H1 (cell line): ENCODE data around the gene BRD3OS. TPM values are rescaled to one million over a fixed set of nuclear protein-coding genes. Genes with fewer than 3 reads are reported as not detected.
A peak's percentile ranks its signal among the peaks of the same experiment; 100 is the strongest.

Experiments used
- CTCF ChIA-PET: fragments of 300-600 bp; sonication (Branson Sonifier 250); formaldehyde crosslinking; loops from one replicate; lab custom pipeline; 2021; ENCODE audit not compliant: partially characterized antibody; lab: Charles Lee
- POLR2A ChIA-PET: fragments of 300-600 bp; sonication (Branson Sonifier 250); formaldehyde crosslinking; loops from one replicate; lab custom pipeline; 2021; ENCODE audit warnings: inconsistent platforms; ENCODE audit not compliant: partially characterized antibody; lab: Charles Lee
- DNase-seq, 2 experiments: peaks; one replicate each; pipeline versions ENCODE4 v3.0.0 to v3.0.0-alpha.2; 2010 to 2022; ENCODE audit warnings: low spot score in 2 of 2, low read depth in 1 of 2, mixed read lengths in 1 of 2
- FAIRE-seq: peaks from 2 replicates; lab custom pipeline; 2011; peaks lifted over from hg19 to GRCh38; lab: Jason Lieb, UNC
- H2AFZ ChIP-seq: 2 replicates; pipeline ENCODE4 v1.8.1; 2012; ENCODE audit warnings: low read length, inconsistent platforms
- H2AK5ac ChIP-seq: 2 replicates; pipeline ENCODE4 v1.6.1; 2013; ENCODE audit warnings: low read depth, low read length
- H2BK120ac ChIP-seq: replicated peaks from 2 replicates; pipeline ENCODE3; 2013; ENCODE audit warnings: low read depth, low read length, inconsistent platforms
- H2BK12ac ChIP-seq: 2 replicates; pipeline ENCODE4 v1.6.1; 2013; ENCODE audit warnings: low read depth, low read length
- H2BK15ac ChIP-seq: 2 replicates; pipeline ENCODE4 v1.6.1; 2013; ENCODE audit warnings: low read length
- H2BK20ac ChIP-seq: 2 replicates; pipeline ENCODE4 v1.6.1; 2013; ENCODE audit warnings: low read length
- H2BK5ac ChIP-seq: 2 replicates; pipeline ENCODE4 v1.6.1; 2013; ENCODE audit warnings: low read depth, low read length
- H3K14ac ChIP-seq: 2 replicates; pipeline ENCODE4 v1.6.1; 2013; ENCODE audit warnings: inconsistent platforms; ENCODE audit not compliant: insufficient read length
- H3K18ac ChIP-seq: 2 replicates; pipeline ENCODE4 v1.6.1; 2013; ENCODE audit warnings: low read length; ENCODE audit errors: extremely low read depth
- H3K23ac ChIP-seq: 2 replicates; pipeline ENCODE4 v1.6.1; 2013; ENCODE audit warnings: inconsistent platforms; ENCODE audit not compliant: insufficient read length
- H3K23me2 ChIP-seq: 2 replicates; pipeline ENCODE4 v1.6.1; 2013; ENCODE audit warnings: low read depth, low read length
- H3K27ac ChIP-seq: 2 replicates; pipeline ENCODE4 v1.6.1; 2011; ENCODE audit warnings: low read depth, low read length, inconsistent platforms
- H3K27me3 ChIP-seq, 4 experiments: replicated peaks in 1 of 4; 1 replicate in 1 of 4; 2 replicates in 3 of 4; pipeline versions ENCODE4 v1.6.1 to v1.8.1; 2011 to 2013; ENCODE audit warnings: low read length in 3 of 4, mild to moderate bottlenecking in 3 of 4, inconsistent platforms in 2 of 4, mixed read lengths in 2 of 4, moderate library complexity in 1 of 4; ENCODE audit not compliant: control insufficient read depth in 3 of 4, insufficient read depth in 3 of 4; ENCODE audit errors: extremely low read depth in 1 of 4
- H3K36me3 ChIP-seq, 4 experiments: 2 replicates each; pipeline versions ENCODE4 v1.6.1 to v1.8.1; 2011 to 2013; ENCODE audit warnings: mild to moderate bottlenecking in 4 of 4, low read length in 3 of 4, moderate library complexity in 2 of 4, control low read depth in 1 of 4, inconsistent platforms in 1 of 4; ENCODE audit not compliant: insufficient read depth in 4 of 4, control insufficient read depth in 2 of 4
- H3K4ac ChIP-seq: replicated peaks from 2 replicates; pipeline ENCODE3; 2013; ENCODE audit warnings: low read length, low read depth, mixed read lengths, inconsistent platforms; ENCODE audit not compliant: insufficient read length
- H3K4me1 ChIP-seq, 4 experiments: replicated peaks in 1 of 4; 1 replicate in 1 of 4; 2 replicates in 3 of 4; pipeline versions ENCODE4 v1.6.1 to v1.8.1; 2011 to 2013; ENCODE audit warnings: low read length in 3 of 4, inconsistent platforms in 2 of 4, mixed read lengths in 1 of 4; ENCODE audit not compliant: insufficient read depth in 4 of 4, control insufficient read depth in 3 of 4
- H3K4me2 ChIP-seq, 2 experiments: 2 replicates each; pipeline versions ENCODE4 v1.6.1 to v1.8.1; 2011 to 2013; ENCODE audit warnings: low read depth in 2 of 2, low read length in 2 of 2, control low read depth in 1 of 2, inconsistent platforms in 1 of 2, mild to moderate bottlenecking in 1 of 2; ENCODE audit not compliant: insufficient read depth in 1 of 2
- H3K4me3 ChIP-seq, 4 experiments: fragments of 200-600, 300-600 bp in 1 of 4; sonication (generic), shearing (Covaris generic), sonication (Bioruptor Twin) in 1 of 4; 2 replicates each; pipeline versions ENCODE4 v1.5.1 to v1.8.1; 2011 to 2016; ENCODE audit warnings: low read length in 4 of 4, low read depth in 3 of 4, control low read depth in 2 of 4, inconsistent platforms in 2 of 4, mild to moderate bottlenecking in 2 of 4, mixed read lengths in 1 of 4, moderate library complexity in 1 of 4; ENCODE audit not compliant: insufficient read depth in 2 of 4; ENCODE audit errors: extremely low read depth in 1 of 4
- H3K56ac ChIP-seq: replicated peaks from 2 replicates; pipeline ENCODE3; 2013; ENCODE audit warnings: low read depth, mild to moderate bottlenecking, mixed read lengths, low read length, inconsistent platforms; ENCODE audit not compliant: insufficient read length
- H3K79me1 ChIP-seq: 2 replicates; pipeline ENCODE4 v1.6.1; 2013; ENCODE audit warnings: low read depth, low read length, control low read depth
- H3K79me2 ChIP-seq, 2 experiments: 2 replicates each; pipeline versions ENCODE4 v1.6.1 to v1.8.1; 2012 to 2013; ENCODE audit warnings: low read length in 2 of 2, mild to moderate bottlenecking in 2 of 2, inconsistent platforms in 1 of 2; ENCODE audit not compliant: insufficient read depth in 2 of 2, control insufficient read depth in 1 of 2
- H3K9ac ChIP-seq, 4 experiments: replicated peaks in 1 of 4; 1 replicate in 1 of 4; 2 replicates in 3 of 4; pipeline versions ENCODE4 v1.6.1 to v1.8.1; 2011 to 2013; ENCODE audit warnings: low read depth in 3 of 4, low read length in 3 of 4, control low read depth in 2 of 4, mild to moderate bottlenecking in 2 of 4, moderate library complexity in 2 of 4, inconsistent platforms in 1 of 4; ENCODE audit errors: extremely low read depth in 1 of 4
- H3K9me3 ChIP-seq, 2 experiments: 2 replicates each; pipeline versions ENCODE4 v1.6.1 to v1.8.1; 2012 to 2013; ENCODE audit warnings: mild to moderate bottlenecking in 2 of 2, moderate library complexity in 2 of 2, control low read depth in 1 of 2, inconsistent platforms in 1 of 2, low read depth in 1 of 2, low read length in 1 of 2, mixed read lengths in 1 of 2; ENCODE audit not compliant: insufficient read depth in 2 of 2
- H4K20me1 ChIP-seq, 2 experiments: replicated peaks in 1 of 2; 2 replicates each; pipeline versions ENCODE3 to v1.8.1; 2011 to 2013; ENCODE audit warnings: inconsistent platforms in 2 of 2, low read length in 2 of 2, mild to moderate bottlenecking in 1 of 2; ENCODE audit not compliant: insufficient read depth in 2 of 2, control insufficient read depth in 1 of 2
- H4K5ac ChIP-seq: 2 replicates; pipeline ENCODE4 v1.6.1; 2013; ENCODE audit warnings: low read length, low read depth, mixed read lengths, inconsistent platforms; ENCODE audit not compliant: insufficient read length
- H4K8ac ChIP-seq: 2 replicates; pipeline ENCODE4 v1.8.0; 2013; ENCODE audit warnings: mild to moderate bottlenecking, moderate library complexity, low read length, inconsistent platforms; ENCODE audit not compliant: insufficient read depth; ENCODE audit errors: extremely low read depth
- H4K91ac ChIP-seq: replicated peaks from 2 replicates; pipeline ENCODE3; 2013; ENCODE audit warnings: low read length, mixed read lengths, inconsistent platforms; ENCODE audit not compliant: insufficient read length
- FOSL1 ChIP-seq: IDR thresholded peaks from 2 replicates; pipeline ENCODE4 v1.6.1; 2011; ENCODE audit warnings: mild to moderate bottlenecking, low read depth, low read length, moderate library complexity; ENCODE audit not compliant: insufficient read depth
- GABPA ChIP-seq: IDR thresholded peaks from 2 replicates; pipeline ENCODE4 v1.6.1; 2011; ENCODE audit warnings: mild to moderate bottlenecking, low read length, moderate library complexity, borderline replicate concordance; ENCODE audit not compliant: insufficient read depth
- PHF8 ChIP-seq: fragments of 200-600 bp; sonication (generic); conservative IDR thresholded peaks from 2 replicates; pipeline ENCODE4 v1.7.1; 2012; ENCODE audit warnings: low read depth, mild to moderate bottlenecking, inconsistent platforms, low read length, moderate library complexity
- RBBP5 ChIP-seq: IDR thresholded peaks from 2 replicates; pipeline ENCODE4 v1.7.1; 2012; ENCODE audit warnings: low read depth, mild to moderate bottlenecking, inconsistent platforms, low read length, moderate library complexity, borderline replicate concordance
- WGBS, 2 experiments: shearing (Covaris generic) in 1 of 2; methylation state at CpG; one replicate each; pipeline versions ENCODE4 v1.1.6 to v1.1.7; 2013 to 2015; ENCODE audit warnings: low lambda C conversion rate in 2 of 2, mixed read lengths in 2 of 2, inconsistent platforms in 1 of 2, low coverage in 1 of 2, missing lambda C conversion rate in 1 of 2; ENCODE audit not compliant: insufficient replicate concordance in 2 of 2, insufficient coverage in 1 of 2, insufficient read length in 1 of 2; ENCODE audit errors: extremely low coverage in 1 of 2, missing lambda C conversion rate in 1 of 2; 5-methylcytosine and 5-hydroxymethylcytosine counted together
- polyA plus RNA-seq, 7 experiments: library from polyadenylated mRNA; depleted of rRNA in 3 of 7; stranded (reverse) in 5 of 7; unstranded in 2 of 7; fragments of >200 nt in 5 of 7; fragments of 200-250 nt in 2 of 7; gene quantifications; 1 replicate in 5 of 7; 2 replicates in 1 of 7; 4 replicates in 1 of 7; pipeline versions ENCODE4 v1.2.1 to v1.2.3, GENCODE V29; 2011 to 2013; ENCODE audit warnings: missing spikeins in 2 of 7, mixed read lengths in 2 of 7
- total RNA-seq: library from RNA; stranded (reverse); fragmentation: NEBNext Ultra II Directional; extraction: Animal tissue kit (Norgen Biotek cat#: 25700); gene quantifications from 2 replicates; pipeline ENCODE4 v1.2.1, GENCODE V29; 2021

BRD3OS gene
- total and polyA plus RNA-seq, 2 of the 8 experiments (the other 6 are each of a cell fraction or from before 2014, with no cell fraction given) = 12.7 to 20.2 TPM

- H3K4me1 ChIP-seq = peaks cover 0 to 20% (median 11%) of the 10 kb centered on the region in 4 experiments; a peak in 5 of 7 replicates
- H3K23ac ChIP-seq = no peak overlapping the region
Observed at GRCh38 chr9:133993635-133994253, 31.5 kb upstream of the BRD3OS start.

More at GRCh38 chr9:133993635-133994253, 31.5 kb upstream of the BRD3OS start:
- H3K23me2 ChIP-seq = peaks cover 12% of the 10 kb centered on the region; the same call in 1 of the 2 replicates
- H4K8ac ChIP-seq = no peak overlapping the region; the same call in 1 of the 2 replicates
- no peak overlapping the region for H2BK20ac ChIP-seq
- no peak overlapping the region for H3K9ac ChIP-seq
- no peaks in the 10 kb centered on the region for H3K27me3 ChIP-seq
- TF ChIP-seq RBBP5 (no peak), FOSL1 (no peak), GABPA (0 out of 2 replicates have a peak, but pooled peaks have one; percentile 23), PHF8 (no peak)
- TF ChIP-seq, all 59 proteins: peak for 1
- FAIRE-seq (no peak), DNase-seq (no peak)
- H3K9me3 ChIP-seq = no peaks in the 10 kb centered on the region
- H2AFZ ChIP-seq = no peak overlapping the region
- H2AK5ac ChIP-seq = no peak overlapping the region
- H3K14ac ChIP-seq = no peak overlapping the region
- H3K36me3 ChIP-seq = no peaks in the 10 kb centered on the region
- H3K79me2 ChIP-seq = peaks cover 9 to 23% of the 10 kb centered on the region in 2 experiments; a peak in 3 of 4 replicates
- H3K18ac ChIP-seq = no peak overlapping the region
- H3K27ac ChIP-seq = no peak overlapping the region
- no peak overlapping the region for H2BK15ac ChIP-seq
- no peak overlapping the region for H4K5ac ChIP-seq
- ChIA-PET POLR2A (interaction anchor here (0.6 to 1.3 kb wide), 3 partner anchors 15 to 303 kb away, joined by 3 to 5 read pairs (median 3); no protein-coding TSS in a partner anchor), CTCF (interaction anchor here (0.5 to 5.5 kb wide), 68 partner anchors 8 to 836 kb away, joined by 3 to 75 read pairs (median 6); partner anchors contain the start of gene SARDH)
- peaks cover 7% of the 10 kb centered on the region; the same call in 1 of the 2 replicates for H3K79me1 ChIP-seq
- no peak overlapping the region for H3K56ac ChIP-seq
- H4K91ac ChIP-seq = no peak overlapping the region
- no peak overlapping the region for H3K4ac ChIP-seq
- peak overlapping the region; percentile 40 to 93 (median 67) for H3K4me3 ChIP-seq
- no peak overlapping the region for H2BK120ac ChIP-seq
- H3K4me2 ChIP-seq = peak overlapping the region; percentile 63 to 97
- no peak overlapping the region for H2BK5ac ChIP-seq
- peaks cover 10 to 16% of the 10 kb centered on the region in 2 experiments for H4K20me1 ChIP-seq
- no peak overlapping the region; the same call in 1 of the 2 replicates for H2BK12ac ChIP-seq
- 76% methylated on average over 14 of the region's 16 CpGs; no CpG with 5 or more reads in 1 of the 2 experiments for WGBS, 2 experiments
